GM19239 (cell line): ENCODE results near the gene SAMM50.
A peak's percentile ranks its signal among the peaks of the same experiment; 100 is the strongest.

Experiments used
- DNase-seq: peaks from one replicate; pipeline ENCODE4 v3.0.0; 2011; ENCODE audit warnings: low spot score; ENCODE audit not compliant: insufficient read length
- FAIRE-seq: peaks from 2 replicates; lab custom pipeline; 2011; peaks lifted over from hg19 to GRCh38; lab: Jason Lieb, UNC

The SAMM50 gene

GRCh38 chr22:43944670-43945430 lies 10.4 kb upstream of the SAMM50 start:
- DNase-seq = no peak
- FAIRE-seq = no peak

- FAIRE-seq (peak; percentile 86), DNase-seq (peak; percentile 69)
These were observed 9.4 kb upstream of the SAMM50 start for GRCh38 chr22:43945632-43946383.

- FAIRE-seq (no peak), DNase-seq (no peak)
These were observed 8.9 kb upstream of the SAMM50 start for GRCh38 chr22:43946384-43946667.

- no peak for DNase-seq
These were observed 6.3 kb upstream of the SAMM50 start for GRCh38 chr22:43948836-43949406.

GRCh38 chr22:43951391-43951790 lies 3.9 kb upstream of the SAMM50 start:
- FAIRE-seq (no peak), DNase-seq (no peak)

More at GRCh38 chr22:43948836-43949406, 6.3 kb upstream of the SAMM50 start:
- FAIRE-seq = no peak

GRCh38 chr22:43951966-43952365 lies 3.3 kb upstream of the SAMM50 start:
- no peak for DNase-seq

GRCh38 chr22:43953988-43954785 lies 1.1 kb upstream of the SAMM50 start:
- FAIRE-seq (peak; percentile 57), DNase-seq (no peak)

More at GRCh38 chr22:43951966-43952365, 3.3 kb upstream of the SAMM50 start:
- no peak for FAIRE-seq

- no peak for DNase-seq
- FAIRE-seq = peak; percentile 49
These were observed 891 bp downstream of the SAMM50 start for GRCh38 chr22:43955883-43956782.

GRCh38 chr22:43956805-43957463 lies 1.7 kb downstream of the SAMM50 start:
- no peak for DNase-seq
- no peak for FAIRE-seq

GRCh38 chr22:43957871-43958270 lies 2.6 kb downstream of the SAMM50 start:
- DNase-seq (no peak), FAIRE-seq (no peak)

GRCh38 chr22:43964314-43964857 lies 9.1 kb downstream of the SAMM50 start:
- FAIRE-seq (no peak), DNase-seq (no peak)

GRCh38 chr22:43967069-43967468 lies 11.8 kb downstream of the SAMM50 start:
- FAIRE-seq (no peak), DNase-seq (no peak)

- FAIRE-seq (no peak), DNase-seq (no peak)
These were observed 13.4 kb downstream of the SAMM50 start for GRCh38 chr22:43968614-43969013.

- FAIRE-seq (no peak), DNase-seq (no peak)
These were observed 14.0 kb downstream of the SAMM50 start for GRCh38 chr22:43969021-43969878.

GRCh38 chr22:43969989-43970755 lies 14.9 kb downstream of the SAMM50 start:
- FAIRE-seq = no peak
- DNase-seq = no peak

GRCh38 chr22:43971112-43971511 lies 15.9 kb downstream of the SAMM50 start:
- FAIRE-seq (no peak), DNase-seq (no peak)

- FAIRE-seq (no peak), DNase-seq (no peak)
These were observed 17.8 kb downstream of the SAMM50 start for GRCh38 chr22:43972931-43973462.
